Anterior cingulate cortex (tissue), 58 donors: ENCODE data around the gene MRPS9.

Source experiments
- DNase-seq, 58 donors: peaks; one replicate each; lab custom pipeline; 2025; lab: John Stamatoyannopoulos, UW

Gene MRPS9

DNA sequence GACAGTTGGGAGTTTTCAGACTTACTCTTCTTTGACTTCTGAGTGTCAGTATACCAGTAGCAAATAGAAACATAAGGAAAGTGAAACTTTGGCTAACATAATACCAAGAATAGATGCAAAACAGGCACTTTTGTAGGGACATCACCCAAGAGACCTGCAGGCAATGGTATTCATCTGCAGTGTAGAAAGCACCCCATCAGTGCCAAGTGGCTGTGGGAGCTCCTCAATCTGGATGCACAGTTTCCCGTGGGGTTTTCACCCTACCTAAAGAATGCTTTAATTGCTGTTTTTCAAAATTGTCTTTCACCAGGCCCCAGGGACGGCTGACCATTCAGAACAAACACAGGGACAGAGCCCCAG, 107.1 kb downstream of the MRPS9 start:
- DNase-seq = no peak

- DNase-seq = no peak
Observed at GRCh38 chr2:105149272-105149671, 111.4 kb downstream of the MRPS9 start.
